GM23248 (cell line): ENCODE measurements around the gene EFHC1. TPM values are rescaled to one million over a fixed set of nuclear protein-coding genes. Genes with fewer than 3 reads are reported as not detected.

Experiments
- DNase-seq: peaks from one replicate; pipeline ENCODE4 v3.0.0-alpha.2; 2015
- H2AFZ ChIP-seq: fragments of 200-600 bp; sonication (generic); 2 replicates; pipeline ENCODE4 v1.6.1; 2016; ENCODE audit warnings: antibody characterized with exemption
- H3F3A ChIP-seq: fragments of 200-600 bp; sonication (generic); 2 replicates; pipeline ENCODE4 v1.6.1; 2016; ENCODE audit warnings: mild to moderate bottlenecking, antibody characterized with exemption, mixed run types; ENCODE audit not compliant: insufficient read depth
- H3K27ac ChIP-seq: fragments of 200-600 bp; sonication (generic); 2 replicates; pipeline ENCODE4 v1.5.1; 2016; ENCODE audit warnings: mild to moderate bottlenecking
- H3K27me3 ChIP-seq: fragments of 200-600 bp; sonication (generic); replicated peaks from 2 replicates; pipeline ENCODE4 v1.6.1; 2016; ENCODE audit warnings: mild to moderate bottlenecking; ENCODE audit not compliant: insufficient read depth
- H3K36me3 ChIP-seq: fragments of 200-600 bp; sonication (generic); 2 replicates; pipeline ENCODE4 v1.6.1; 2016; ENCODE audit warnings: low read depth, mild to moderate bottlenecking
- H3K4me1 ChIP-seq: fragments of 200-600 bp; sonication (generic); 2 replicates; pipeline ENCODE4 v1.6.1; 2016; ENCODE audit warnings: mild to moderate bottlenecking; ENCODE audit not compliant: insufficient read depth
- H3K4me2 ChIP-seq: fragments of 200-600 bp; sonication (generic); one replicate; pipeline ENCODE4 v1.6.1; 2016; ENCODE audit warnings: mild to moderate bottlenecking; ENCODE audit not compliant: unreplicated experiment
- H3K4me3 ChIP-seq: fragments of 200-600 bp; sonication (generic); 2 replicates; pipeline ENCODE4 v1.5.1; 2016; ENCODE audit warnings: mild to moderate bottlenecking
- H3K79me2 ChIP-seq: fragments of 200-600 bp; sonication (generic); 2 replicates; pipeline ENCODE4 v1.6.1; 2016; ENCODE audit warnings: mild to moderate bottlenecking; ENCODE audit not compliant: insufficient read depth
- H3K9ac ChIP-seq: fragments of 200-600 bp; sonication (generic); 2 replicates; pipeline ENCODE4 v1.6.1; 2016; ENCODE audit warnings: mild to moderate bottlenecking
- H3K9me2 ChIP-seq: fragments of 200-600 bp; sonication (generic); 2 replicates; pipeline ENCODE4 v1.6.1; 2016; ENCODE audit warnings: mixed run types, mild to moderate bottlenecking, moderate library complexity; ENCODE audit not compliant: insufficient read depth
- H3K9me3 ChIP-seq: fragments of 200-600 bp; sonication (generic); one replicate; pipeline ENCODE4 v1.6.1; 2017; ENCODE audit warnings: low read depth
- H4K20me1 ChIP-seq: fragments of 200-600 bp; sonication (generic); 2 replicates; pipeline ENCODE4 v1.6.0; 2016; ENCODE audit not compliant: insufficient read depth
- EZH2 ChIP-seq: fragments of 200-600 bp; sonication (generic); IDR thresholded peaks from 2 replicates; pipeline ENCODE4 v1.6.1; 2018; ENCODE audit warnings: antibody characterized with exemption, mild to moderate bottlenecking; ENCODE audit not compliant: insufficient read depth, poor library complexity, severe bottlenecking
- EZH2phosphoT487 ChIP-seq: fragments of 200-600 bp; sonication (generic); IDR thresholded peaks from 2 replicates; pipeline ENCODE4 v1.6.1; 2018; ENCODE audit warnings: antibody characterized with exemption, moderate library complexity, mild to moderate bottlenecking, low read depth; ENCODE audit not compliant: insufficient read depth
- WGBS, 2 experiments: methylation state at CpG; one replicate each; pipeline ENCODE4 v1.1.6; 2015 to 2017; ENCODE audit warnings: low lambda C conversion rate in 2 of 2, low coverage in 1 of 2; ENCODE audit errors: missing lambda C conversion rate in 2 of 2; 5-methylcytosine and 5-hydroxymethylcytosine counted together
- in situ Hi-C: fragments of 300-500 bp; cut with MboI; formaldehyde crosslinking; loops from 2 replicates; pipeline ENCODE4 v1.15.0; 2020
- polyA plus RNA-seq: library from polyadenylated mRNA; unstranded; fragments of >200 nt; fragmentation: Nextera tagmentation; extraction: Ambion mirVana; gene quantifications from 2 replicates; pipeline ENCODE4 v1.2.1, GENCODE V29; 2016
- total RNA-seq: library from RNA; depleted of rRNA; stranded (reverse); fragments of >200 nt; shearing (Covaris generic); gene quantifications from 2 replicates; pipeline ENCODE4 v1.2.3, GENCODE V29; 2014

EFHC1 gene
- total and polyA plus RNA-seq, 2 experiments from 2014 or later, result 29.7 to 36.1 TPM

- no peak overlapping the region for H3K4me2 ChIP-seq
- peaks cover 92% of the 10 kb centered on the region for H3F3A ChIP-seq
- H2AFZ ChIP-seq, result no peak overlapping the region
- H3K4me1 ChIP-seq, result peaks cover 87% of the 10 kb centered on the region
- peaks cover 8% of the 10 kb centered on the region; the same call in 1 of the 2 replicates for H3K36me3 ChIP-seq
- H3K9ac ChIP-seq, result no peak overlapping the region
- H4K20me1 ChIP-seq, result no peaks in the 10 kb centered on the region
- H3K27me3 ChIP-seq, result no peaks in the 10 kb centered on the region
- in situ Hi-C loops, result no loop called here
- no peak overlapping the region for H3K4me3 ChIP-seq
- TF ChIP-seq EZH2 (no peak), EZH2phosphoT487 (no peak)
- H3K27ac ChIP-seq, result peak overlapping the region; percentile 87
- WGBS, 2 experiments, result 74 to 82% methylated on average over 5 of the region's 5 CpGs
- no peaks in the 10 kb centered on the region for H3K9me3 ChIP-seq
- DNase-seq, result no peak
- H3K9me2 ChIP-seq, result no peaks in the 10 kb centered on the region
- peaks cover 86% of the 10 kb centered on the region for H3K79me2 ChIP-seq
These were observed 115.7 kb downstream of the EFHC1 start for GRCh38 chr6:52535711-52536423.

- in situ Hi-C loops, result no loop called here
- DNase-seq, result no peak
- H3K4me3 ChIP-seq, result no peak overlapping the region
These were observed 116.3 kb downstream of the EFHC1 start for GRCh38 chr6:52536424-52536916.

GRCh38 chr6:52537001-52537753 is 117.0 kb downstream of the EFHC1 start:
- H3K36me3 ChIP-seq, result peaks cover 6% of the 10 kb centered on the region; the same call in 1 of the 2 replicates
- peaks cover 88% of the 10 kb centered on the region for H3K4me1 ChIP-seq
- TF ChIP-seq EZH2 (no peak), EZH2phosphoT487 (no peak)
- H3K4me2 ChIP-seq, result peak overlapping the region; percentile 77
- peaks cover 86% of the 10 kb centered on the region for H3K79me2 ChIP-seq
- in situ Hi-C loops, result no loop called here
- DNase-seq, result peak; percentile 60
- H3K4me3 ChIP-seq, result no peak overlapping the region; the same call in 1 of the 2 replicates
- H3K27ac ChIP-seq, result peak overlapping the region; percentile 87
- H3F3A ChIP-seq, result peaks cover 92% of the 10 kb centered on the region
- WGBS, 2 experiments, result 48% methylated on average over 8 of the region's 8 CpGs
- no peak overlapping the region for H2AFZ ChIP-seq
- H4K20me1 ChIP-seq, result no peaks in the 10 kb centered on the region
- H3K27me3 ChIP-seq, result no peaks in the 10 kb centered on the region
- no peaks in the 10 kb centered on the region for H3K9me3 ChIP-seq
- peak overlapping the region; percentile 58 for H3K9ac ChIP-seq
- H3K9me2 ChIP-seq, result no peaks in the 10 kb centered on the region

More at GRCh38 chr6:52536424-52536916, 116.3 kb downstream of the EFHC1 start:
- Histone ChIP-seq H3K9ac (no peak overlapping the region), H3F3A (peaks cover 92% of the 10 kb centered on the region), H4K20me1 (no peaks in the 10 kb centered on the region), H3K4me2 (no peak overlapping the region), H3K4me1 (peaks cover 88% of the 10 kb centered on the region), H3K79me2 (peaks cover 86% of the 10 kb centered on the region), H3K9me3 (no peaks in the 10 kb centered on the region), H3K9me2 (no peaks in the 10 kb centered on the region), H2AFZ (no peak overlapping the region), H3K27ac (peak overlapping the region; percentile 87), H3K36me3 (peaks cover 8% of the 10 kb centered on the region; the same call in 1 of the 2 replicates), H3K27me3 (no peaks in the 10 kb centered on the region)
- 97 to 99% methylated on average over 6 of the region's 6 CpGs for WGBS, 2 experiments
- no peak for TF ChIP-seq EZH2phosphoT487
- no peak for TF ChIP-seq EZH2

- Histone ChIP-seq H3K4me1 (peaks cover 88% of the 10 kb centered on the region), H3K36me3 (peaks cover 2% of the 10 kb centered on the region; the same call in 1 of the 2 replicates), H3K27ac (peak overlapping the region; percentile 87), H3F3A (peaks cover 95% of the 10 kb centered on the region), H3K9me2 (no peaks in the 10 kb centered on the region), H3K79me2 (peaks cover 86% of the 10 kb centered on the region), H3K4me2 (peak overlapping the region; percentile 77), H3K9ac (peak overlapping the region; percentile 58), H3K9me3 (no peaks in the 10 kb centered on the region), H3K4me3 (peak overlapping the region; percentile 32), H2AFZ (no peak overlapping the region), H4K20me1 (no peaks in the 10 kb centered on the region), H3K27me3 (no peaks in the 10 kb centered on the region)
- WGBS, 2 experiments, result 38 to 55% methylated on average over 5 of the region's 5 CpGs
- in situ Hi-C loops, result no loop called here
- TF ChIP-seq EZH2phosphoT487 (no peak), EZH2 (no peak)
- DNase-seq, result peak; percentile 74
These were observed 118.2 kb downstream of the EFHC1 start for GRCh38 chr6:52538252-52538900.
